ENCODE data around the gene DOK6. TPM values are rescaled to one million over a fixed set of nuclear protein-coding genes. Genes with fewer than 3 reads are reported as not detected.

DOK6 gene
- total RNA-seq, 1 donor from 2014 or later = 3.2 TPM

GRCh38 chr18:69703461-69703860 is 302.8 kb downstream of the DOK6 start:
- TF ChIP-seq CTCF (IDR thresholded peaks at IDR 0.05) = no peak
- ATAC-seq (no peak), DNase-seq (no peak)
- Histone ChIP-seq H3K4me1 (no peaks in the 10 kb centered on the region), H3K4me3 (no peak overlapping the region), H3K9me3 (no peaks in the 10 kb centered on the region), H3K27ac (no peak overlapping the region), H3K36me3 (no peaks in the 10 kb centered on the region), H3K27me3 (ENCODE audit: low read depth) (no peaks in the 10 kb centered on the region)
- intact Hi-C loops (cut with DNase I) = no loop called here

DNA sequence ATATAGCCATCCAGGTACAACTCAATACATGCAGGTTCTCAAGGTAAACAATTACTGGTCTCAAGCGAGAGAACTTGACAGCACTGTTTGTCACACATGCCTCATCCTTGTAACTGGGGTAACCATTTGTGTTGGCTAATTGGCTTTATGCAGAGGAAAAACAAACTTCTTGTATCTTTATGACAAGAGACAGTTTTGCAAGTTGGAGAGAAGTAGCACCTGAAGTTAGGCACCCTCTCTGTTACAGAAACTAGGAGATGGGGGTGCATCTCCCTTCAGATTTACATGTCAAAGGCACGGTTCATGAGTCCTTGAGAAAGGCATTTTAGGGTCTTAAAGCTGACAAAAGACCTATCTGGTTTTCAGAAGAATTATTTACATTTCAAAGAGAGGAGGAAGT is 305.3 kb downstream of the DOK6 start:
- ATAC-seq (no peak), DNase-seq (no peak)
- intact Hi-C loops (cut with DNase I) = no loop called here
- H3K4me3 ChIP-seq = no peak overlapping the region
- no peaks in the 10 kb centered on the region for H3K27me3 ChIP-seq (ENCODE audit: low read depth)
- H3K36me3 ChIP-seq = no peaks in the 10 kb centered on the region
- H3K4me1 ChIP-seq = no peaks in the 10 kb centered on the region
- H3K27ac ChIP-seq = no peak overlapping the region
- no peak for TF ChIP-seq CTCF (IDR thresholded peaks at IDR 0.05)
- no peaks in the 10 kb centered on the region for H3K9me3 ChIP-seq

GRCh38 chr18:69708844-69709243 is 308.2 kb downstream of the DOK6 start:
- no peaks in the 10 kb centered on the region for H3K9me3 ChIP-seq
- intact Hi-C loops (cut with DNase I) = no loop called here
- H3K4me3 ChIP-seq = no peak overlapping the region
- TF ChIP-seq CTCF (IDR thresholded peaks at IDR 0.05) = no peak
- no peaks in the 10 kb centered on the region for H3K36me3 ChIP-seq
- no peak overlapping the region for H3K27ac ChIP-seq
- no peaks in the 10 kb centered on the region for H3K4me1 ChIP-seq
- ATAC-seq (no peak), DNase-seq (no peak)
- no peaks in the 10 kb centered on the region for H3K27me3 ChIP-seq (ENCODE audit: low read depth)

DNA sequence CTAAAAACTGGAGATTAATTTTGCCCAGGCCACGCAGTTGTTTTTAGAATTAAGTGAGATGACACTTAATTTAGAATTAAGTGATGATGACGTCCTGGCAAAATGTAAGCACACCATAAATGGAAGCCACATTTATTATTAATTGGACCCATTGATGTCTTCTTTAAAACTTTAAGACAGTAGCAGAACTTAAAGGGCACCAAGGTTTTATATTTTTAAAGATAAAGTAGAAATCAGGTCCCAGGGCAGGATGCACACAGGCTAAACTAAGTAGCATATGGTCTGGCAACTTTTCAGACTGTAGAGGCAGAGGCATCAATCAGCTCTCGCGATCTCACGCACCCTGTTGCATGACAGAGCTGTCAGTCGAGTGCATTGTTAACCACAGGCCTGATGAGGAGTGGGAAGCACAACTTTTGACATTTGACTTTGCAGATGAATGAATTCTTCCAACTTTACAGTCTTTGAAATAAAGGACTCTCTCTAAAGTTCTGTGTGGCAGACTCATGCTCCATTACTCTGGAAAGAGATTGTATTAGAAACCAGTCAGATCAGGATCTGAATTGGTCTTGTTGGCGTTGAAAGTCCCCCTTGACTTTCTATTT is 314.6 kb downstream of the DOK6 start:
- DNase-seq = no peak
- Histone ChIP-seq H3K4me3 (no peak overlapping the region), H3K27ac (no peak overlapping the region), H3K36me3 (no peaks in the 10 kb centered on the region), H3K9me3 (peaks cover 22% of the 10 kb centered on the region), H3K4me1 (no peaks in the 10 kb centered on the region), H3K27me3 (ENCODE audit: low read depth) (no peaks in the 10 kb centered on the region)
- intact Hi-C loops (cut with DNase I) = no loop called here
- no peak for TF ChIP-seq CTCF (IDR thresholded peaks at IDR 0.05)
- ATAC-seq = no peak

DNA sequence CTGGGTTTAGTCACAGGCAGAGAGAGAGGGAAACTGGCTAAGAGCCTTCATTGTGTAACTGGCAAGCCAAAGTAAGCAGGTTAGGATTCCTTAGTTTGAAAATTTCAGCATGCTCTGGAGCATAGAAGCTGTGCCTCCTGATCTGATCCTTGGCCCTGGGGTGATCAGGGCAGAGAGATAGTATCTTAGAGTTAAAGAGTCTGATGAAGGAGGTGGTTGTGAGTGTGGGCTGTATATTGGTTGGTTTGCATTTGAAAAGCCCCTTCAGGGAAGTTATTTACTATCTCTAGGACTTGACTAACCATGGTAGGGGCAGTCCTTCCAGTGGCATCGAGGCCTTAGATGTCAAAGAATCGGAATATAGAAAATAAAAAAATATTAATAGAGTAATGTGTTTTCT is 316.9 kb downstream of the DOK6 start:
- DNase-seq (no peak), ATAC-seq (no peak)
- Histone ChIP-seq H3K36me3 (no peaks in the 10 kb centered on the region), H3K9me3 (peaks cover 22% of the 10 kb centered on the region), H3K27me3 (ENCODE audit: low read depth) (no peaks in the 10 kb centered on the region), H3K4me1 (no peaks in the 10 kb centered on the region), H3K4me3 (no peak overlapping the region), H3K27ac (no peak overlapping the region)
- intact Hi-C loops (cut with DNase I) = no loop called here
- no peak for TF ChIP-seq CTCF (IDR thresholded peaks at IDR 0.05)

Measured in lower lobe of right lung (tissue), 2 donors.